HT-29 (cell line): ENCODE measurements around the gene ZNF3. TPM values are rescaled to one million over a fixed set of nuclear protein-coding genes. Genes with fewer than 3 reads are reported as not detected.
A peak's percentile ranks its signal among the peaks of the same experiment; 100 is the strongest.

Source experiments
- DNase-seq: peaks from one replicate; pipeline ENCODE4 v3.0.0-alpha.2; 2015; ENCODE audit warnings: low spot score
- total RNA-seq: library from RNA; depleted of rRNA; stranded (reverse); fragments of >200 nt; shearing (Covaris generic); gene quantifications from 2 replicates; pipeline ENCODE4 v1.2.3, GENCODE V29; 2014

The ZNF3 gene
- total RNA-seq, 1 experiment from 2014 or later, result 22.2 TPM

- DNase-seq, result no peak
Measured at GRCh38 chr7:100109521-100110163, 28.1 kb upstream of the ZNF3 start.

GRCh38 chr7:100107890-100108289 lies 26.4 kb upstream of the ZNF3 start:
- no peak for DNase-seq

DNA sequence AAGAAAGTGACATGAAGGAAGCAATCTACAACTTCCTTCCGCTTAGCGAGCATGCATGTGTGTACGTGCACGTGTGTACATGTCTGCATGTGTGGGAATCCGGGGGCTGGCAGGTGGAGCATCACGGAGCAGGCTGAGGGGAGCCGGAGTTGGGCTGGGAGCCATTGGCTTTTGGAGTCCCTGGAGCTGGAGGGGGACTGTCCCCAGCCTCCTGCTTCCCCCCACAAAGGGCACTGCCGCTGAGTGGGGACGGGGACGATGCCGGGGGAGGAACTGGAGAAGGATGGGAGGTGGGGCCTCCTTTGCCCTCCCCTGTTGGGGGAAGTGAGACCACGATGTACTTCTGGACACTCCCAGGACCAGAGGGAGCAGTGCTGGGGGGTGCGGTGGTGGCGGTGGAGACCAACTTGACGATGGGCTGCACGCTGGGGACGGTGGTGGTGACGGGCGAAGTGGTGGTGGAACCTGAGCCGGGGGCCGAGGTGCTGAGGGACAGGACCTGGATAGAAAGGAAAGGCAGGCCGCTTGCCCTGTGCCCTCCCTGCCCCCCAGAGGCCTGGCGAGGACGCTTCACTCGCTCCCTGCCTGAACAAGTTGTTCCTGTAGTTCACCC lies 25.7 kb upstream of the ZNF3 start:
- no peak for DNase-seq

- DNase-seq, result no peak
Measured at GRCh38 chr7:100106633-100107032, 25.1 kb upstream of the ZNF3 start.

DNA sequence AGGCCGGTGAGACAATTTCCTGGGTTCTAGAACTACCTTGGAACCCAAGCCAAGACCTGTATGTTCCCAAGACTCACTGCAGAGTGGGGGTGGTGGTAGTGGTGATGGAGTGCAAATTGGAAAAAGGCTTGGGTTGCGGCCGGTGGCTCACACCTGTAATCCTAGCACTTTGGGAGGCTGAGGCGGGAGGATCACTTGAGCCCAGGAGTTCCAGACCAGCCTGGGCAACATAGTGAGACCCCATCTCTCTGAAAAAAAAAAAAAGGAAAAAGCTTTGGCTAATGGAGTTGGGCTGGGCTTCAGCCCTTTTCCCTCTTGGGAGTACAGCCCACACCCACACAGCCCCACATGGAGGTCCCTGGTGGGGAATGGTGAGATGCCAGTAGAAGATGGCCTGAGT lies 24.0 kb upstream of the ZNF3 start:
- DNase-seq, result no peak

DNA sequence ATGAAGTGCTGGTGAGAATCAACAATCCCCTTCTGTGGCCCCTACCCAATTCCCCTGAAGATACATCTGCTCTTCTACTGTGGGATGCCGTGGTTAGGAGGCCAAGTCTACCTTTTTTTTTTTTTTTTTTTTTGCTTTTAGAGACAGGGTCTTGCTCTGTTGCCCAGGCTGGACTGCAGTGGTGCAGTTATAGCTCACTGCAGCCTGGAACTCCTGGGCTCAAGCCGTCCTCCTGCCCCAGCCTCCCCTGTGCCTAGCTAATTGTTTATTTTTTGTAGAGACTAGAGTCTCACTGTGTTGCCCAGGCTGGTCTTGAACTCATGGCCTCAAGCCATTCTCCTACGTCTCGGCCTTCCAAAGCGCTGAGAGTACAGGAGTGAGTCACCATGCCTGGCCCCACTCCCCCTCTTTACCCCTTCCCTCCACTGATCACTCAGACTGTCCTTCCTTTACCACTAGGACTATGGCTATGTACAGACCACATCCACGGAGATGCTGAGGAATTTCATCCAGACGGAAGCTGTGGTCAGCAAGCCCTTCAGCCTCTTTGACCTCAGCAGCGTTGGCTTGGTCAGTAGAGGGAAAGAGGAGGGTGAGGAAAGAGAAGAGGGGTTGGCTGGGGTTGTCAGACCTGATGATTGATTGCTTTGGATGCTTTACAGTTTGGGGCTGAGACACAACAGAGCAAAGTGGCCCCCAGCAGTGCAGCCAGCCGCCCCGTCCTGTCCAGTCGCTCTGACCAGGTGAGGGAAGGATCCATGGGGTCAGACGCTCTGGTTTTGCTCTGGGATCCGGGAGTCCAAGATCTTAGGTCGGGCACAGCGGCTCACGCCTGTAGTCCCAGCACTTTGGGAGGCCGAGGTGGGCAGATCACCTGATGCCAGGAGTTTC lies 21.7 kb upstream of the ZNF3 start:
- DNase-seq, result no peak

DNA sequence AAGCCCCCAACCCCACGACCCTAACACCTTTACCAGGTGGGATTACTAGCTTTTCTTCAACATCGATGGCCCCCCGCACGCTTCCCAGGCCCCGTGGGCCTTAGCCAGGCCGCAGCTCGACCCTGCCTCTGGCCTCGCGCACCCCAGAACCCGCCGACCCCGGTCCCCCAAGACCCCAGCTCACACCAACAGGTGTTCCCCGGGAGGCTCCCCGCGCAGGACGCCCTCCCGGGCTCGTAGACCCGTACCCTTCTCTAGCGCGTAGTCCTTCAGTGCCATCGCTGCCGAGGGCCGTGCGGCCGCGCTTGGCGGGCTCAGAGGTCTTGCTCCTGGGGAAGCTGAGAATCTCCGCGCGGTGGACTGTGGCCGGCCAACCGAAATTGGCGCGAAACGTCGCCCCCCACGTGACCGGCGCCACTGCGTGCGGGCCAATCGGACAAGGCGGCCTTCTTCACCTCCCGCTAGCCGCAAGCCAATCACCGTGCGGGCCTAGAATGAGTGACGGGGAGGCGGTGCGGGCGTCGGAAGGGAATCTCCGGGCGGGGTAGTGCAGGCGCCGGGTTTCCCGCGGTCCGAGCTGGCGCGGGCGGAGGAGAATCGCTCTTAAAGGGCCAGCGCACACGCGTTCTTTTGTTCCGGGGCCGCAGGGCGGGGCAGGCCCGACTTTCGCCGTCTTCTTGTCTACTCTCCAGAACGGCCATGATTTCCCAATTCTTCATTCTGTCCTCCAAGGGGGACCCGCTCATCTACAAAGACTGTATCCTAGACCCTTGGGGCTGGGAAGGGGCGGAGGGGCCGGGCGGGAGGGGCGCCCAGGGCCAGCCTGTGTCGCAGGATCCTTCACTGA lies 19.7 kb upstream of the ZNF3 start, which contains the start of the genes AP4M1 and MCM7:
Gene AP4M1, plus strand, starts transcription at position 628 of the 847 bp plus-strand sequence. Its CDS starts 72 bp downstream, at position 700.
Gene MCM7, minus strand, starts transcription at position 382 of the 847 bp plus-strand sequence. Its CDS starts 103 bp downstream, at position 279.
- DNase-seq, result peak; percentile 99

DNA sequence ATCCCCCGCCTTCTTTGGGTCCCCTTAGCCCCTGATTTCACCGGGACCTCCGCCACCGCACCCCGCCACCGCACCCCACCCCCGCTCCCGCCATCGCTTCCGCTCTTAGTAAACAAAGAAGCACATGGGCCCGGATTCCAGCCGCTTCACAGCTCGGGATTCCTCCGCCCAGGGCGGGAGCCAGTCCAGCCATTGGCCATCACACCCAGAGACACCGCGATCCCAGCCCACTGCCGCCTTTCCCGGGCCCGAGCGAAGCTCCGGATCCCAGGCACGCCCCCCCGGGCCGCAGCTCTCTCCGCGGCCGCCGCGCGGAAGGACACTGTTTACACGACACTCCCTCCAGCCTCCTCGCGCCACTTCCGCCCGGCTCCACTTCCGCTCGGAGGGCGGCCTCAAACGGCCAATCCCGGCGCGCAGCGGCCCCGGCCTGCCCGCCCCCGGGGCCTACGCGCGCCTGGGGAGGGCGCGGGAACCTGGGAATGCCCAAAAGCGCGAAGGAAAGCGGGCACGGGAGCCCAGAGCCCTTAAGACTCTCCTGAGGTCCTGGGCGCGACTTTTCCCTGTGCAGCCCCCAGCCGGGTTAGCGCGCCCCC lies 19.0 kb upstream of the ZNF3 start:
- peak; percentile 95 for DNase-seq

- no peak for DNase-seq
Measured at GRCh38 chr7:100099452-100099851, 17.9 kb upstream of the ZNF3 start.

GRCh38 chr7:100098913-100099312 lies 17.4 kb upstream of the ZNF3 start:
- no peak for DNase-seq

GRCh38 chr7:100095704-100096103 lies 14.2 kb upstream of the ZNF3 start:
- DNase-seq, result no peak

GRCh38 chr7:100095289-100095688 lies 13.8 kb upstream of the ZNF3 start:
- no peak for DNase-seq

DNA sequence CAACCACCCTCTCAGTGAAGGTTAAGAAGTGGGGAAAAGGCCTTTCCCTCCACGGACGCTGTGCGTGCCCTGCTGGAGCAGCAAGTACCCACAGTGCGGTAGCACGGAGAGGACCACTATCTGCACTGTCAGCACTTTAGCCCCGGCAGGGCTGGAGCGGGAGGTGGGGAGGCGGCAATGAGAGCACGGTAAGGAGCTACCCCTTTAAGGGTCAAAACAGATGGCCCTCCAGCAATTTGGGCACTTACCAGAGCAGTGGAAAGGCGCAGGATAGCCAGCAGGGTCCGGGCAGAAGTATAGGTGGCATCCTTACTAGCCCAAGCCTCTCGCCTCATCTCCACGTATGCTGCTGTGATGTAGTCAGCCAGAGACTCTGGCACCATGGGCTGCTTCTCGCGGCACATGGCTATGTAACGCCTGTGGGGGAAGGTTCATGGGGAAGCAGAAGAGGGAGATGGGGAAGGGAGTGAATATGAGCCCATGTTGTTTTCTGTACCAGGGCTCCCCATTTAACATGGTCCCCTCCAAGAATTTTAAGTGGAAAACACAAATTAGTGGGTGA lies 12.5 kb upstream of the ZNF3 start:
- DNase-seq, result no peak

DNA sequence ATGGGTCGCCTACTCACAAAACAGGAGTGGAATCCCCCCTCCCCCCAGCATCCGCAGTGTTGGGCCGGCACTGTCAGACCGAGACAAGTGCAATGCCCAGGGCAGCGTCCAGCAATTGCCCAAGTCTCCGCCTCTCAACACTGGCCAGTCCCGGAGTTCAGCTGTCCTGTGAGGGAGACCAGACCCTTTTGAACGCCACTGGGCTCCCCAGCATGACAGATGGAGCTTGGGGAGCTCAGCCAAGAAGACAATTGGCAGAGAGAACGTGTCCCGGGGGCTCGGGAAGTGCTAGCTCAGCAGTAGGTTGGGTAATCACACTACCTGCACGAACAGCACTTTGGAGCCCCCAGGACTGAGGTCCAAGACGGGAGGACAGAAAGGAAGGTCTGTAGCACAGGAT lies 12.0 kb upstream of the ZNF3 start:
- DNase-seq, result no peak

DNA sequence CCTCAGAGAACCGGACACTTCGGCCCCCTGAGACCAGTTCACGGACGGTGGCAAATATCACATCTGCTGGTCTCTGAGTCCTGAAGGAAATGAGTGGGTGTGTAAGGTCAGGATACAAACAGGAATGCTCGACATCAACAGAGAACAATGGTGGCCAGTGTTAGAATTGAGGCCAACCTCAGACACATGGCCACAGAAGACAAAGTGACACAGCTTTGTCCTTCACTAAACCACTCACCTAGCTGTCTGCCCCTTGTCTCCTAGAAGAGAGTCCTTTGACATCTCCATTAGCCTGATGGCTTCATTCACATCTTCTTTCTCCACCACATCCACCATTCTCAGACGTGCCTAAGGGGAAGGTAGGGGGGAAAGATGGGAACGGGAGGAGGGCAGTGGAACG lies 11.5 kb upstream of the ZNF3 start:
- no peak for DNase-seq

GRCh38 chr7:100091411-100092181 lies 10.1 kb upstream of the ZNF3 start:
- DNase-seq, result peak; percentile 52

DNA sequence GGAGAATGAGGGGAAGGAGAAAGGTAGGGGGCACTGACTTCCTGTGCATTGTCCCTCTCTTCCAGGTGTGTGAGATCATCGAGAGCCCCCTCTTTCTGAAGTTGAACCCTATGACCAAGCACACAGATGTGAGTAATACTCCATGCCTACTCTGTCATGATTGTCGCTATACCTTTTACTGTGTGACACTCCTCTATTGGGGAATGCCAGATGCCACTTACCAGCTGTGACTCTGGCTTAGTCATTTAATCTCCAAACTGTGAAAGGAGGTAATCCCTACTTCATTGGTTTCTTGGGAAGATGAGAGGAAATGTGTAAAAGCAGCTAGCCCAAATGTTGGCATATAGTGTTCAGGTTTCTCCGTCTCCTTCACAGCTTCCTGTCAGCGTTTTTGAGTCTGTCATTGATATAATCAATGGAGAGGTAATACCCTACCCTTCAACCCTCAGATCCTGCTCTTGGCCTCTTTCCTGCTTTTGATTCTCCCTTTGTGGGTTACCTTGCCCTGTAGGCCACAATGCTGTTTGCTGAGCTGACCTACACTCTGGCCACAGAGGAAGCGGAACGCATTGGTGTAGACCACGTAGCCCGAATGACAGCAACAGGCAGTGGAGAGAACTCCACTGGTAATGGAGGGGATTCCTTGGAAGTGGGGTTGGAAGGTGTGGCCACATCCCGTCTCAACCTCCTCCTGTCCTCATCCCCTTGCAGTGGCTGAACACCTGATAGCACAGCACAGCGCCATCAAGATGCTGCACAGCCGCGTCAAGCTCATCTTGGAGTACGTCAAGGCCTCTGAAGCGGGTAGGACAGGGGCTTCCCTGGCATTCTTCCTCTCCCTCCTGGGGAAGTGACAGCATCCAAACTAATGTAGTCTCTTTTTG lies 9.2 kb upstream of the ZNF3 start:
- DNase-seq, result no peak

DNA sequence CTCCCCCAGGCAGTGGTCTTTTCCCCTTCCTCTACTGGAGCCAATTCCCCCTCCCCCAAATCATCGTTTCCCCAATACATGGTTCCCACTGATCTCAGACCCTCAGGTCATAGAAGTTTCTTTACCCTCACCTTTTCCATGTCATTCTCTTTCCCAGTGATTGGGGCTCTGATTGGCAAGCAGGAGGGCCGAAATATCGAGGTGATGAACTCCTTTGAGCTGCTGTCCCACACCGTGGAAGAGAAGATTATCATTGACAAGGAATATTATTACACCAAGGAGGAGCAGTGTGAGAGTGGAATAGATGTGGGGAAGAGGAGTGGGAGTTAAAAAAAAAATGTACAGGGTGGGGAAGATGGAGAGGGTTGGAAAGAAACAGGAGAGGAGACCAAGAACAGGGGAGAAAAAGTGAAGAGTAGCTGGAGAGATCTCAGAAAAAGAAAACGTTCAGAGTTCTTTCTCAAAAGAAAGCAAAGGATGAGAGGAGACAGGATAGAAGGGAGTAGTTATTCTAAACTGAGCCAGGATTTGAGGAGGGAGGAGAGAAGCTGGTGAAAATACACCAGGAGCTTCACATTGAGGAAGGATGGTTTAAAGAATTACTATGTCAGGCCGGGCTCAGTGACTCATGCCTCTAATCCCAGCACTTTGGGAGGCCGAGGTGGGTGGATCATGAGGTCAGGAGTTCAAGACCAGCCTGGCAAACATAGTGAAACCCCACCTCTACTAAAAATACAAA lies 8.1 kb upstream of the ZNF3 start:
- peak; percentile 35 for DNase-seq
